A549 treated with AZD2906 at 1 μM for 4 hours (cell line): Measurements from ENCODE around the gene ADAD2. TPM values are rescaled to one million over a fixed set of nuclear protein-coding genes. Genes with fewer than 3 reads are reported as not detected.

Experiments
- total RNA-seq: library from RNA; stranded (reverse); fragments of 200-300 nt; extraction: Qiagen RNA extraction; gene quantifications from 5 replicates; pipeline ENCODE4 v1.2.3, GENCODE V29; 2022

ADAD2 gene
- total RNA-seq = 0.05 TPM in 1 of 5 replicates, not detected in the others

DNA sequence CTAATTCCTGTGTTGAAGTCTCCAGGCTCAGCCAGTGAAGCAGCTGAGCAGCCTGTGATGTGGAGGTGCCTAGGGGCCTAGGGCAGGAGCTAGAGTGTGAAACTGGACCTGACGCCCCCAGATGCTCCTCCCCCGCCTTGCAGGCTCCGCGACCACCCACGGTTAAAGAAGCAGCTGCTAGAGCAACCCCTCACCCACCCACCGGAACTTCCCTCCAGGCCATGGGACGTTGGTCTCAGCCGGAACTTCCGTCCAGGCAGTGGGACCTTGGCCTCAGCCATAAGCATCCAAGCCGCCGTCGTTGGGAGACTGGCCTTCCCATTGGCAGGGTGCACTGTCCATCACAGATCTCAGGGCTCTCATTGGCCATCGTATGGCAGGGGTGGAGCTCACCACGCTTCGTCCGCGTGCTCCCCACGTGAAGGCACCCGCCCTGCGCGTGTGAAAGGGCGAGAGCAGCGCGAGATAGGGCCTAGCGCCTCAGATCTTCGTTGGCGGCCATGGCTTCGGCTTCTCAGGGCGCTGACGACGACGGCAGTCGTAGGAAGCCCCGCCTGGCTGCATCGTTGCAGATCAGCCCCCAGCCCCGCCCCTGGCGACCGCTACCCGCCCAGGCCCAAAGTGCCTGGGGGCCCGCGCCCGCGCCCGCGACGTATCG is at the start of gene ADAD2:
Gene ADAD2, plus strand, starts transcription at position 427 of the 658 bp plus-strand sequence. Its CDS starts 74 bp downstream, at position 501.

DNA sequence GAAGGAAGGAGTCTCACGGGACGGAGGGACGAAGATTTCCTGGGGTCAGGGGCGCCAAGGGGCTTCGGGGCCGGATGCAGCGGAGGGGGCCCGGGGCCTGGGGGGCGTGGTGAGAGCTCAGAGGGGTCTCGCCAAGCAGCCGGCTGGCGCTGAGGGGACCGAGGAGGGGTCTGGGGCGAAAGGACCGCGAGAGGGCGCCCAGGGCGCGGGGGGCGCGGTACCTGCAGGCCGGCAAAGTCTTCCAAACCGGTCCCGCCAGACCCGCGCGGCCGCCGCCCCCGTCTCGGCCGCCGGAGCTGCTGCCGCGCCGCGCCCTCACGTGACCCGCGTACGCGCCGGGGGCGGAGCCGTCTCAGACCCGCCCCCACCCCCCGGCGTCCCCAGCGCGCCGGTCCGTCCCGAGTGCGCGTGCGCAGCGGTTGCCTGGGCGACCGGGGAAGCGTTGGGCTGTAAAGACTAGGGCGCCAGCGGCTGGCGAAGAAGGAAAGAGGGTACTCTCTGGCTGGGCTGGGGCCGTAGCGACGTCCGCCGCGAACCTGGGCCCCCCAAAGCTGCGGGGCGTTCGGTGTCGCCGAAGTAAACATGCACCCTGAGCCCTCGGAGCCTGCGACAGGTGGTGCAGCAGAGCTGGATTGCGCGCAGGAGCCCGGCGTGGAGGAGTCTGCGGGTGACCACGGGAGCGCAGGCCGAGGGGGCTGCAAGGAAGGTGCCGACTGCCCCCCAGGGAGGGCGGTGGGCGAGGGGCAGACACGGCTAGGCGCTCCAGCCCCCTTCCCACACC is 45.9 kb upstream of the ADAD2 start, which contains the start of the genes DNAAF1 and HSDL1:
Gene DNAAF1, plus strand, starts transcription at position 450 of the 781 bp plus-strand sequence. Its CDS starts 133 bp downstream, at position 583.
Gene HSDL1, minus strand, starts transcription at position 319 of the 781 bp plus-strand sequence. CDS start 13,856 bp downstream, outside the sequence.

GRCh38 chr16:84186685-84187437 is 4.1 kb upstream of the ADAD2 start, which contains the start of gene TAF1C:
Gene TAF1C, minus strand, starts transcription at chr16:84187057. Its CDS starts 2,069 bp downstream, at chr16:84184988.

DNA sequence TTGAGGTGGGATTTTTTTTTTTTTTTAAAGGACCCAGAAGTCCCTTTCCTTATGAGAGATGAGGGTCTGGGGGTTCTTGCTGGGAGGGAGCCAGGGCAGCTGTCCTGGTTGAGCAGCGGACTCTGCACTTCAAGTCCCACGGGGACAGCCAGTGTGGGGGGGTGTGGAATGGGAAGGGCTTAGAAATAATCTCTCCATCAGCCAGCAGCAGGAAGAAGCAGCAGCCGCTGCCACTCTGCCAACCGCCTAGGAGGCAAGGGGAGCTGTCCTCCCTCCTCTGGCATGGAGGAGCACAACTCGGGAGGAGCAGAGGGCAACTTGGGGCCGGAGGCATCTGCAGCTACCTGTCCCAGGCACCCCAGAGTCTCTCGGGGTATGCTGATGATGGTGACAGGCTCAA is 49.0 kb downstream of the ADAD2 start, which contains the start of gene KCNG4:
Gene KCNG4, minus strand, starts transcription at position 104 of the 400 bp plus-strand sequence. CDS start 2,527 bp downstream, outside the sequence.

Other genes starting within 250 kb of the ADAD2 start
- 14.9 to 30.1 TPM (median 16.3 TPM) in 5 replicates for gene OSGIN1, start 237.9 kb upstream of the ADAD2 start, total RNA-seq
- 1.4 to 3.0 TPM (median 2.6 TPM) in 5 replicates for gene NECAB2, start 222.9 kb upstream of the ADAD2 start, total RNA-seq
- gene SLC38A8, start 148.4 kb upstream of the ADAD2 start, total RNA-seq = 0.09 TPM in 1 of 5 replicates, not detected in the others
- gene MBTPS1, start 74.2 kb upstream of the ADAD2 start, total RNA-seq = 39.6 to 45.8 TPM (median 42.6 TPM) in 5 replicates
- 17.5 to 19.9 TPM (median 17.8 TPM) in 5 replicates for gene HSDL1, start 46.0 kb upstream of the ADAD2 start, total RNA-seq
- gene DNAAF1, start 45.8 kb upstream of the ADAD2 start, total RNA-seq = 0.21 to 0.48 TPM (median 0.34 TPM) in 5 replicates
- 20.2 to 32.4 TPM (median 29.6 TPM) in 5 replicates for gene TAF1C, start 4.1 kb upstream of the ADAD2 start, total RNA-seq
- gene KCNG4, start 48.9 kb downstream of the ADAD2 start, total RNA-seq = not detected in 5 replicates
- 0.16 TPM in 1 of 5 replicates, not detected in the others for gene WFDC1, start 103.7 kb downstream of the ADAD2 start, total RNA-seq
- gene ATP2C2, start 177.4 kb downstream of the ADAD2 start, total RNA-seq = 0.08 to 0.22 TPM (median 0.15 TPM) in 5 replicates